Sigmoid colon (tissue), 4 donors: ENCODE data around the gene NRDE2.

ENCODE experiments used
- CTCF ChIP-seq, 4 experiments: fragments of 450-650 bp in 3 of 4; fragments of 200-600 bp in 1 of 4; IDR thresholded peaks; one replicate each; pipeline ENCODE4 v1.5.1; 2016 to 2019; ENCODE audit warnings: antibody characterized with exemption in 4 of 4, mild to moderate bottlenecking in 3 of 4, moderate library complexity in 2 of 4
- EP300 ChIP-seq, 4 donors: sonication (generic); formaldehyde crosslinking; IDR thresholded peaks; one replicate each; pipeline ENCODE4 v1.6.1; 2017; ENCODE audit warnings: antibody characterized with exemption in 4 of 4
- POLR2A ChIP-seq, 2 donors: fragments of 450-650 bp; IDR thresholded peaks; one replicate each; pipeline ENCODE4 v1.6.1; 2016; ENCODE audit warnings: antibody characterized with exemption in 2 of 2, mild to moderate bottlenecking in 2 of 2, moderate library complexity in 2 of 2
- POLR2AphosphoS5 ChIP-seq, 4 donors: sonication (generic); formaldehyde crosslinking; IDR thresholded peaks; one replicate each; pipeline ENCODE4 v1.6.1; 2017; ENCODE audit warnings: antibody characterized with exemption in 4 of 4

- TF ChIP-seq CTCF (IDR thresholded peaks at IDR 0.05) = no peak
- TF ChIP-seq POLR2A (IDR thresholded peaks at IDR 0.05) = no peak
- TF ChIP-seq POLR2AphosphoS5 (IDR thresholded peaks at IDR 0.05) = no peak
- no peak for TF ChIP-seq EP300 (IDR thresholded peaks at IDR 0.05)
Measured at GRCh38 chr14:90228478-90228877, 103.3 kb downstream of the NRDE2 start.
